T-helper 1 cell treated with Interleukin-12 subunit alpha and Interleukin-12 subunit beta and Interleukin-4 antibody, amounts not matched to agents 30 ng/mL and 1 ng/mL, for 36 hours (primary cell): ENCODE results near the gene RAB23. TPM values are rescaled to one million over a fixed set of nuclear protein-coding genes. Genes with fewer than 3 reads are reported as not detected.

Experiments
- intact Hi-C: fragments of 100-400 bp; cut with micrococcal nuclease; formaldehyde crosslinking; loops from one replicate; pipeline ENCODE4 v1.15.1; 2024
- total RNA-seq: library from RNA; stranded (reverse); gene quantifications from 2 replicates; pipeline ENCODE4 v1.2.3, GENCODE V29; 2022

The RAB23 gene
- total RNA-seq, 1 donor from 2014 or later = 3.6 TPM

DNA sequence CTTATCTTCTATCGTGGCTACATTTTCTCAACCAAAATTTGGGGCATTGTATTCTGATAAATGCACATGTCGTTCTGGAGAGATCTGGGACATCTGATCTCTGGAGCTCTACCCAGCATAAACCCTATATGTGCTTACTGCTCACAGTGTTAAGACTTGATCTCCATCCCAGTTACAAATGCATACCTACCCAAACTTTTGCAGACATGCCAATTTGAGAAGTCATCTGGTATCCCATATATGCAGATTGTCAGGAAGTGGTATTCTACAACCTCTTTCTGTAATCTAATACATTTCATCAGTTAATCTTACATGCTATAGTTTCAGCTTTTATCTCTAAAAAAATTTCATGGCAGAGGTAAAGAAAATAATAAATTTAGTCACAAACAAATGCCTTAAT lies 38.8 kb downstream of the RAB23 start:
- intact Hi-C loops = no loop called here

- intact Hi-C loops = no loop called here
Measured at GRCh38 chr6:57182017-57182432, 40.1 kb downstream of the RAB23 start.

DNA sequence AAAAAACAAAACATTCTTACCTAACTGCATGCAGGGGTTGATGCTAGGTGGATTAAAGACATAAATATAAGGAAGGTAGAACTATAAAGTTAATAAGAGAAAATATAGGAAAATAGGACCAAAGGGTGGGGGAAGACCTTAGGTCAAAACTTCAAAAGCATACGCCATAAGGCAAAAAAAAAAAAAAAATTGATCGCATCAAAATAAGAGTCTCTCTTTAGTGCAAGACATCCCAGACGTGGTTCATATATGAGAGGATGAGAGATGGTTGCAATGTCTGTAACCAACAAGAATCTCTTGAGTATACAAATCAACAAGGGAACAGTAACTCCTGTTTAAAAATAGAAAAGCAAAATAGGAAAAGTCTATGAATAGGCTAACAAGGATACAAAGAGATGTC lies 41.5 kb downstream of the RAB23 start:
- intact Hi-C loops = no loop called here

GRCh38 chr6:57177545-57178265 lies 44.4 kb downstream of the RAB23 start:
- intact Hi-C loops = no loop called here

DNA sequence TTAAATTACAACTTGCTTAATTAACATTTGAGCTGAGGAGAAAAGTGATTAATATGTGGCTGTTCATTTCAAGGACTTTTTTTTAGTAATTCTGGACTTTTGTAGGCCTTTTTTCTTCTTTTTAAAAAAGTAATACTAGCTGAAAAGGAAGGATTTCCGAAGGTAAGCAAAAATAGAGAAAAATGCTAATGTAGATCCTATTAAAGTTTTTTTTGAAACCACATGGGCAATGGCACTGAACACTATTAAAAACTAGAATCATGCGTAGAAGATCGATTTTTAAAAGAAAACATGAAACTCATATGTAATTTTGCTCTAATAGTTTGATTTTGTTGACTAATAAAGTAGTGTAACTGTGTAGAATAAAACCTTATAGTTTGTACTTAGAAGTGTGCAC lies 47.6 kb downstream of the RAB23 start:
- intact Hi-C loops = loop anchor here (1.0 kb wide), 1 partner anchor 271 kb away; no protein-coding TSS in a partner anchor

GRCh38 chr6:57173886-57174510 lies 48.1 kb downstream of the RAB23 start:
- intact Hi-C loops = loop anchor here (1.0 to 2.0 kb wide), 4 partner anchors 37 to 323 kb away; partner anchors contain the start of gene KIAA1586

DNA sequence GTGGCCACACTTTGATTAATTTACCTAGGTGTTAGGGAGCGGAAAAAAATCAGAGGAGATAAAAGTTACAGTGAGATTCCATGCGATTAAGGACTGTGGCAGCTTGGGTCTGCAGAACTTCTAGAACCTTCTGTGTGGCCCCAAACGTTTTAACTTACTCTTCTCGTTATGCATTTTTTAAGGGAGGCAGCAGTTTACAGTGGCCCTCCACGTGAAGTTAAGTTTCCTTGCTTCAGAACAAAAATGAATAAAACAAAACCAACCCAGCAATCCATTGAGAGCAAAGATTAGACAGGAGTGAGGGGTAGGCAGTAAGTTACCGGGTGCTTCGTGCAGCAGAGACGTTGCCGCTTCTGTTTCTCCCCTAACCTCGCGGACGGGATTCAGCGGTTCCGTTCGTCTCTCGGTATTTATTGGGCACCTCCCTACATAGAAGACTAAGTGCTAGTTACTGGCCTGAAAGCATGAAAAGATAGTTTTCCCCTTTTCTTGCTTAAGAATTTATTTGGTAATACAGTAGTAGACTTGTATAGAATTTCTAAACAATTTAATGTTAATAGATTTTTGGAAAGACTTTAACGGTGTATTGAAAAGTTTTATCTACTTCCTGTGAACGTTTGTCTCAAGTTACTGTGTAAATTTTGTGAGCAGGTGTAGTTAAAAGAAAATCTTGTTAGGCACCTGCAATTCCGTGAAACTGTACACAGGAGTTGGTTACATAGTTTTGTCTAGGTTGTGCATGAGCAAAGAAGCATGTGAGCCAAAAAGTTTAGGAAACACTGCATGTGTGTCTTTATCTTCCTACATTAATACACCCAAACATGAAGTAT lies 48.8 kb downstream of the RAB23 start:
- intact Hi-C loops = loop anchor here (1.0 to 2.0 kb wide), 3 partner anchors 36 to 322 kb away; partner anchors contain the start of gene KIAA1586

GRCh38 chr6:57172136-57173055 lies 49.7 kb downstream of the RAB23 start, which contains the start of gene BAG2:
Gene BAG2 (plus strand): TSS chr6:57172326. CDS start chr6:57172698, 372 bp downstream.
- intact Hi-C loops = loop anchor here (1.0 to 2.0 kb wide), 8 partner anchors 24 to 322 kb away; partner anchors contain the start of genes BEND6, KIAA1586 and RAB23

GRCh38 chr6:57165080-57165479 lies 57.0 kb downstream of the RAB23 start:
- intact Hi-C loops = no loop called here

DNA sequence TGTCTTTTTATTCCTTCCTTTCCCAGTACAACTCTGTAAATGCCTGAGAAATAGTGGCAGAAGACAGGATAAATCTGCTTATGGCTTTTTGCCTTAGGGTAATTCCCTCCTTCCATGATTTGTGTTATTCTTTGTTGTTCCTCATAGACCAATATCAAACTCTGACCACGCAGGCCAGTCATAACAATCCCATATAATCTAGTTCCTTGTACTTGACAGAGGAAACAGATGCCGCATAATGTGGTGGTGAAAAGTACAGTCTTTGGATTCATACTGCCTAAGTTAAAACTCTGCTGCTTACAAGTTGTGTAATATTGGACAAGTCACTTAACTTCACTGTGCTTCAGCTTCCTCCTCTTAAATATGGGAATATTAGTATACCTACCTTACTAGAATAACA lies 58.2 kb downstream of the RAB23 start:
- intact Hi-C loops = no loop called here

- intact Hi-C loops = no loop called here
Measured at GRCh38 chr6:57162516-57162915, 59.6 kb downstream of the RAB23 start.

DNA sequence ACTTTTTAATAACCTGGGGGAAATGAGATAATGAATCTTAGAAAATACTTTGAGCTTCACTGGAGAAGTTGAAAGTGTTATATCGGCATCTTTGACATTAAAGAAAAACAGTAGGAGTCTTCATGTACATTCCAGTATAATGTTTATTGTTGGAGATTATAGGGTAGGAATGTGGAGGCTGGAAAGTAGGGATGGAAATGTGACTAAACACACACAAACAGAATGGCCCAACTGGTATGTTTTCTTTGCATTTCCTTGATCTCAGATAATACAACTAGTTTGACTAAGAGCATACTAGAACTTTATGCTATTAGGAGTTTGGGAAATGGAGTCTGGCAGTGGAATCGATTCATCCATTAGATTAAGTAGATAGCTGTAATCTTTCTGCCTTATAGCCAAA lies 60.1 kb downstream of the RAB23 start:
- intact Hi-C loops = no loop called here

DNA sequence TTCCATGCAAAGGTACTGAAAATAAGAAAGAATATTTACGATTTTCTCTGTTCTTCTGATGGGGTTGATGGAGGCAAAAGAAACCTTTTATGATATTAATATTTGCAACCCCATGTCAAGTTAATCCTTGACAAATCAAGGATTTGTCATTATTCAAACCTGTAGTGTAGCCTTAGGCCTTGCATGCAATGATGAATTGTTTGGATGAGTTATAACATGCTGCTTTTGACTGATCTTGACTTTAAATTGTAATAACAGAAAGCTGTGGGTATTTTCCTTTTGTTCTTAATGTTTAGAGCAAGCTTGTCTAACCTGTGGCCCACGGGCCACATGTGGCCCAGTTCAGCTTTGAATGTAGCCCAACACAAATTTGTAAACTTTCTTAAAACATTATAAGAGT lies 63.0 kb downstream of the RAB23 start:
- intact Hi-C loops = no loop called here

GRCh38 chr6:57158658-57159057 lies 63.4 kb downstream of the RAB23 start:
- intact Hi-C loops = no loop called here

DNA sequence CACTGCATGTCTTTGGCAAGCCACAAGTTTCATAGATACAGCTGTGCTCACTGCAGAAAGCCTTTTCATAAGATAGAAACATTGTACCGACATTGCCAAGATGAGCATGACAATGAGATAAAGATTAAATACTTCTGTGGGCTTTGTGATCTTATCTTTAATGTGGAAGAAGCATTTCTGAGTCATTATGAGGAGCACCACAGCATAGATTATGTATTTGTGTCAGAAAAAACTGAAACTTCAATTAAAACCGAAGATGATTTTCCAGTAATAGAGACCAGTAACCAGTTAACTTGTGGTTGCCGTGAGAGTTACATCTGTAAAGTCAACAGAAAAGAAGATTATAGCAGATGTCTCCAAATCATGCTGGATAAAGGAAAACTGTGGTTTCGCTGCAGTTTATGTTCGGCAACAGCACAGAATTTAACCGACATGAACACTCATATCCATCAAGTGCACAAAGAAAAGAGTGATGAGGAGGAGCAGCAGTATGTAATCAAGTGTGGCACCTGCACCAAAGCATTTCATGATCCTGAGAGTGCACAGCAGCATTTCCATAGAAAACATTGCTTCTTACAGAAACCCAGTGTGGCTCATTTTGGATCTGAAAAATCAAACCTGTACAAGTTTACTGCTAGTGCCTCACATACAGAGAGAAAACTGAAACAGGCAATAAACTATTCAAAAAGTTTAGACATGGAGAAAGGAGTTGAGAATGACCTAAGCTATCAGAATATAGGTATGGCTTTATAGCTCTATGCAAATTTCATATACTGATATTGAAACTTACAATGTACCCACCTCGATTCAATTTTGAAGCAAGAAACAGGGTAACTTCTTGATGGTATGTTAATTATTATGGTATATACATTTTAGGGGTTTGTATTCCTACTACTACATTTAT lies 73.9 kb downstream of the RAB23 start:
- intact Hi-C loops = loop anchor here (1.0 to 5.0 kb wide), 2 partner anchors 24 to 36 kb away; partner anchors contain the start of gene BAG2

GRCh38 chr6:57147401-57147800 lies 74.7 kb downstream of the RAB23 start:
- intact Hi-C loops = loop anchor here (5.0 kb wide), 1 partner anchor 35 kb away; no protein-coding TSS in a partner anchor

DNA sequence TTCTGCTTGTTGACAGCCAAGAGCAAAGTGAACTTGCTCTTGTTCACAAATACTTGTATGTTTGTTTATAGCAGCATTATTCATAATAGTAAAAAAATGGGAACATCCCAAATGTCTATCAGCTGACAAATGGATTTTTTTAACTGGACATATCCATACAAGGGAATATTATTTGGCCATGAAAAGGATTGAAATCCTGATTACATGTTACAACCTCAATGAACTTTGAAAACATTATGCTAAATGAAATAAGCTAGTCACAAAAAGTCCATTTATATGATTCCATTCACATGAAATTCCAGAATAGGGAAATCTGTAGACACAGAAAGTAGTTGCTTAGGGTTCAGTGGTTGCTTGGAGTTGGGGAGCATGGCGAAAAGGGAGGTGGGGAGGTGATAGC lies 78.4 kb downstream of the RAB23 start:
- intact Hi-C loops = no loop called here

GRCh38 chr6:57142178-57142525 lies 80.0 kb downstream of the RAB23 start:
- intact Hi-C loops = no loop called here

GRCh38 chr6:57141451-57142177 lies 80.5 kb downstream of the RAB23 start:
- intact Hi-C loops = no loop called here
